GM12872 (cell line): ENCODE measurements around the gene DUSP10.

ENCODE experiments used
- TF ChIP-seq, protein P1 (sequence below): IDR thresholded peaks from 3 replicates; pipeline ENCODE4 v1.5.1; 2011; ENCODE audit warnings: low read depth, mild to moderate bottlenecking, low read length, moderate library complexity; ENCODE audit not compliant: insufficient read depth

Gene DUSP10

DNA sequence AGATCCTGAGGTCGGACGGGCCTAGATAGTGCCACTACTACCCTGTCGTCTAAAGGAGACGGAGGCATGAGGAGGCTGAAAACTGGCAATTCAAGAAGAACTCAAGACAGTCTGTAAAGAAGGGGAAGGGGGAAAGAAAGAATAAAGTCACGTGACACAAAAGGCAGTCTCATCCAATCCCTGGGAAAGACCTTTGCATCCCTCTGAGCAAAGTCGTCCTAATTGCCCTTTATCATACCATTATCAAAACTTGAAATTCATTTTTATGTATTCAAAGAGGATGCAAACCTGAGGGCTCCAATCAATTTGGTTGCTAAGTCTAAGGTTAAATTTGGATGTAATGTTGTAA lies 2.2 kb downstream of the DUSP10 start:
- TF ChIP-seq, protein P1, sequence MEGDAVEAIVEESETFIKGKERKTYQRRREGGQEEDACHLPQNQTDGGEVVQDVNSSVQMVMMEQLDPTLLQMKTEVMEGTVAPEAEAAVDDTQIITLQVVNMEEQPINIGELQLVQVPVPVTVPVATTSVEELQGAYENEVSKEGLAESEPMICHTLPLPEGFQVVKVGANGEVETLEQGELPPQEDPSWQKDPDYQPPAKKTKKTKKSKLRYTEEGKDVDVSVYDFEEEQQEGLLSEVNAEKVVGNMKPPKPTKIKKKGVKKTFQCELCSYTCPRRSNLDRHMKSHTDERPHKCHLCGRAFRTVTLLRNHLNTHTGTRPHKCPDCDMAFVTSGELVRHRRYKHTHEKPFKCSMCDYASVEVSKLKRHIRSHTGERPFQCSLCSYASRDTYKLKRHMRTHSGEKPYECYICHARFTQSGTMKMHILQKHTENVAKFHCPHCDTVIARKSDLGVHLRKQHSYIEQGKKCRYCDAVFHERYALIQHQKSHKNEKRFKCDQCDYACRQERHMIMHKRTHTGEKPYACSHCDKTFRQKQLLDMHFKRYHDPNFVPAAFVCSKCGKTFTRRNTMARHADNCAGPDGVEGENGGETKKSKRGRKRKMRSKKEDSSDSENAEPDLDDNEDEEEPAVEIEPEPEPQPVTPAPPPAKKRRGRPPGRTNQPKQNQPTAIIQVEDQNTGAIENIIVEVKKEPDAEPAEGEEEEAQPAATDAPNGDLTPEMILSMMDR: no peak

DNA sequence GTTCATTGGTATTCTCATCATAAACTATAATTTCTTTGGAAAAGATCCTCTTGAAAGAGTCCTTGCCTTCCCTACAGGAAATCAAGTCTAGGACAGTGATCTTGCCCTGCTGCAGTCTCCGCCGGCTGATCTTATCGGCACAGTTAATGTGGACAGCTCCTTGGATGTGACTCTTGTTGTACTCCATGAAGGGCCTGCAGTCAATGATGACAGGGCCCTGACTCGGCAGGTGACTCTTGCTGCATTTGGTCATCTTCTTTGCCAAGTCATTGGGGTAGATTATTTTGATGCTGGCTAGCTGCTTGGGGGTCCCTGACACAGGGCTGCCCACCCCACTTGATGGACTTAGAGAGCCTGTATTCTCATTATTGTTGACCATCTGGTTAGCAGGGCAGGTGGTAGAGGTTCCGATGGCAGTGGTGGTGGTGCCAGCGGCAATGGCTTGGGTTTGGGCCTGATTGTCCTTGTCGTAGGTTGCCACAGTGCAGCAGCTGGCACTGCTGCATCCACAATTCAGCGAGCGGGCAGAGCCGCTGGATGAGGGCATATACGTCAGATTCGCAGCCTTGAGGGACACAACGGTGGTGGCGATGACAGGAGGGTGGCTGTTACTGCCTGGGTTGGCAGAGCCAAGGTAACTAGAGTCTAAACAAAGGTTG lies 2.7 kb downstream of the DUSP10 start:
- TF ChIP-seq, protein P1: no peak

DNA sequence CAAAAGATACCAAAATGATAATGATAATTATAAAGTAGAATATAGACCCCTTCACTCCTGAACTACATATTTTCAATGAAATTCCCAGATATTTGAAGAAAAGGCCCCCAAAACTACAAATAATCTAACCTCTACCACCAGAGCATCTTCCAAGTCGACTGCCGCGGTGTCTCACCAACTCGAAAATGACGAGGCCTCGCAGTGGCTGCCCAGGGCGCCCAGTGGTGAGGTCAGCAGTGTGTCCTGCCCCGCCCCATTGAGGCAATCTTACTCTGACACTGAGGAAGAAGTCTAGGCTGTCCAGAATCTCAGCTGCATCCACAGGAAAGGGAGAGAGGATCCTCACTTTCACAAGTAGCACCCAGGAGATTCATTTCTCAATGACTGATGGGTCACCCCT lies 5.2 kb downstream of the DUSP10 start:
- TF ChIP-seq, protein P1: no peak

DNA sequence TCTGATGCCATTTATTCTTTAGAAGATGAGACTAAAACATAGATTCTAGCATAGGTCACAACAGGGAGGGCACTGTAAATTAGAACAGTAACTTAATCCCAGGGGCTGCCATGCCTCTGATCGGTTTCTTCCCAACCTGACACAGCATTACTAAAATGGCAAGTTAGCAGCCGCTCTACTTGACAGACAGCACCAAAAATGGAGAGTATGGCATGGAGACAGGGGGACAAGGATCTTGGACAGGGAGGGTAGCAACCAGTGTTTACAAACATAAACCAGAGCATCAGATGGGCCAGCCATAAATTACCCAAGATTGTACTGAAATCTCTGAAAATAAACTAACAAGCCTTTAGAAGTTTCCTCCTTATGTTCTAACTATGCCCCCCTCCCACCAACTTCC lies 5.9 kb downstream of the DUSP10 start:
- TF ChIP-seq, protein P1: no peak

DNA sequence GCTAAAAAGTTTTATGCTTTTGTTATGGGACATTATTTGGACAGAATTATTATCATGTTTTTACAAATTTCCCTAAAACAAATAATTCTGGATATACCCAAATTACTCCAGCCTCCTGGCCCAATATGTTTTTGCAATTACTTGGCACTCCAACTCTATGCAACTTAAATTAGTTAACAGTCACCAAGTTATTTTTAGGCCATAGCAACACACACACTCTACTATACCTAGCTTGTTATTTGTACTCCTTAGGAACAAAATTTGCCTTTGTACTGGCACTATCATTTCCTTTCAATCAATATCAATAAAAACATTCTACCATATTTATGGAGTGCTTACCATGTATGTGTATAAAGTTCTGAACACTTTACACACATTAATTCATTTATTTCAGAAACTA lies 7.7 kb downstream of the DUSP10 start:
- TF ChIP-seq, protein P1: no peak

DNA sequence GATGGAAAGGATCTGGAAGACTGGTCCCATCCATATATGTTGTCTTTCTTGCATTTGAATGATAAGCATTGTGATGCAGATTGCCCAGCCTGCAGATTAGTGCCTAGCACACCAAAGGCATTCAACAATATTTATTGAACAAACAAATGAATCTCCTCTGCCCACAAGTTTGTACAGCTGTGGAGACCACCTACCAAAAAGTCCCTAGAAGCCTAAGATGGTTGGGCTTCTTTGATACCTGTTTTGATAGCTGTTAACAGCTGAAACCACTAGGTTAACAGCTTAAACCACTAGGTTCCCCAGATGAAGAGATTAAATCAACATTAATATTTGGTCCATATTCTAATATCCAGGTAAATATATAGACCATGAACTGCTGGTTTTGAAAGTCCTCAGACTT lies 9.8 kb downstream of the DUSP10 start:
- TF ChIP-seq, protein P1: no peak

DNA sequence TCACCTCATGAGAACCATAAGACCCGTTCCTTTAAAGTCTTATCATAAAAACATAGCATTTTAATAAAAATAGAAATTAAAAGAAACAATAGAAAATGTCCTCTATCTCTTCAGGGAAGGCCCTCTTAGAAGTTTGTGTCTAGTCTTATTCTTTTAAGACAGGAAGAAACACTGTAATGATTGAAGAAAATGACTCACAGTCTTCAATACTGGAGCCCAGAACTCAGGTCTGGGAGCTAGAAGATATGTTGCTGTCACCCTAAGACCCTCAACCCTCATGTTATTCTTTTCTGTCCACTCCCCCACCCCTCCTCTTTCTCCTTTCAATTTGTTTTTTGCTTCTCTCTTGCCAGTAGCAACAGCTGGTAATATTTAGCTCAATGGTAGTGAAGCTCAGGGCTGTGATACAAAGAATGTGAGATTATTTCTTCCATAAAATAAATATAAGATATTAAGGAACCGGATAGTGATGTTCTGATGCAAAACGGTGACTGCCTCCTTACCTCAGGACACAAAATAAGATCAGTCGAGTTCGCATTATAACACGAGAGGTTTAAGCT lies 12.0 kb downstream of the DUSP10 start:
- TF ChIP-seq, protein P1: no peak

DNA sequence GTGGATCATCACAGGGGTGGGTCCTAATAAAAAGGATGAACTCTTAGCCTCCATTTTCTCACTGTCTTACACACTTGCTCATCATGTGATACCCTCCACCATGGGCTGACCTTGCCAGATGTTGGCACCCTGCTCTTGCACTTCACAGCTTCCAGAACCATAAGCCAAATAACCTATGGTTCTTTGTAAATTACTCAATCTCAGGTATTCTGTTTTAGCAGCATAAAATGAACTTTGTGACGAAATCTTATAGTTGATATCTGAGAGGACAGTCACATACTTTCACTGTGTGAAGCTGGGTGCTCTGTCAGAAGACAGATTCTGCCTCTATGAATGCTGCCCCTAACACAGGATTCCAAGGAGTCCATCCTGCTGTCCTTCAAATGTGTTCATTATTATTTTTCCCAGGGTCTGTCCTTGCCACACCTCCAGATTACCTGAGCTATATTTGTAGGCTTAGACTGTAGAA lies 13.8 kb downstream of the DUSP10 start:
- TF ChIP-seq, protein P1: no peak
